GM19324 (cell line): Measurements from ENCODE around the gene NEK6.
A peak's percentile ranks its signal among the peaks of the same experiment; 100 is the strongest.
"Not testable (repeated sequence)": the region's sequence is repeated elsewhere in the genome, so short reads cannot be mapped to it uniquely, and the experiment has no call there.

Source experiments
- ATAC-seq: cut with Tn5 transposase; IDR thresholded peaks from one replicate; pipeline ENCODE4 v1.9.1; 2021; ENCODE audit warnings: mild to moderate bottlenecking, moderate library complexity; ENCODE audit not compliant: unreplicated experiment, low FRiP score

NEK6 gene

GRCh38 chr9:124225945-124226344 is 31.8 kb upstream of the NEK6 start:
- ATAC-seq = no peak

GRCh38 chr9:124228516-124228915 is 29.2 kb upstream of the NEK6 start:
- no peak for ATAC-seq

GRCh38 chr9:124231095-124231737 is 26.5 kb upstream of the NEK6 start:
- no peak for ATAC-seq

- ATAC-seq = peak; percentile 30
Observed at GRCh38 chr9:124238546-124239140, 19.1 kb upstream of the NEK6 start.

GRCh38 chr9:124239249-124240073 is 18.3 kb upstream of the NEK6 start:
- ATAC-seq = peak; percentile 67

GRCh38 chr9:124242331-124243194 is 15.2 kb upstream of the NEK6 start:
- no peak for ATAC-seq

GRCh38 chr9:124247393-124247792 is 10.4 kb upstream of the NEK6 start:
- ATAC-seq = not testable (repeated sequence)

GRCh38 chr9:124248066-124248465 is 9.7 kb upstream of the NEK6 start:
- no peak for ATAC-seq

GRCh38 chr9:124248960-124249359 is 8.8 kb upstream of the NEK6 start:
- ATAC-seq = no peak

- no peak for ATAC-seq
Observed at GRCh38 chr9:124251204-124251603, 6.5 kb upstream of the NEK6 start.

GRCh38 chr9:124251605-124252378 is 6.0 kb upstream of the NEK6 start:
- ATAC-seq = no peak

- not testable (repeated sequence) for ATAC-seq
Observed at GRCh38 chr9:124252878-124253277, 4.9 kb upstream of the NEK6 start.

GRCh38 chr9:124254261-124254682 is 3.5 kb upstream of the NEK6 start:
- peak; percentile 43 for ATAC-seq

GRCh38 chr9:124255222-124255621 is 2.5 kb upstream of the NEK6 start:
- no peak for ATAC-seq

GRCh38 chr9:124256517-124257069 is 1.2 kb upstream of the NEK6 start:
- ATAC-seq = no peak

GRCh38 chr9:124257070-124257843 is 492 bp upstream of the NEK6 start:
- no peak for ATAC-seq

GRCh38 chr9:124258607-124259157 is 933 bp downstream of the NEK6 start:
- ATAC-seq = peak; percentile 3

GRCh38 chr9:124259158-124259808 is 1.5 kb downstream of the NEK6 start:
- ATAC-seq = no peak
